ENCODE results near the gene C13orf46.

The C13orf46 gene

GRCh38 chr13:113996912-113997745, 23.3 kb upstream of the C13orf46 start:
- Histone ChIP-seq H3K4me3 (ENCODE audit: insufficient read length, low read depth) (no peak overlapping the region), H3K4me1 (ENCODE audit: insufficient read depth, insufficient read length) (peaks cover 4% of the 10 kb centered on the region), H3K27me3 (ENCODE audit: insufficient read depth, insufficient read length) (no peaks in the 10 kb centered on the region), H3K9ac (ENCODE audit: insufficient read length, low read depth) (no peak overlapping the region), H3K9me3 (ENCODE audit: insufficient read depth, low read length) (no peaks in the 10 kb centered on the region), H3K36me3 (ENCODE audit: insufficient read depth, insufficient read length, low read length) (peaks cover 43% of the 10 kb centered on the region)
- TF ChIP-seq ZNF274 (IDR thresholded peaks at IDR 0.05; ENCODE audit: low read depth, low read length): no peak
- no peak for TF ChIP-seq SUZ12 (IDR thresholded peaks at IDR 0.05; ENCODE audit: extremely low read depth, insufficient read depth, insufficient read length)
- no peak for TF ChIP-seq YY1 (IDR thresholded peaks at IDR 0.05; ENCODE audit: insufficient read depth, insufficient read length)
- no peak for DNase-seq (ENCODE audit: low read depth, low spot score)

GRCh38 chr13:113996081-113996911, 22.4 kb upstream of the C13orf46 start:
- Histone ChIP-seq H3K9me3 (ENCODE audit: insufficient read depth, low read length) (no peaks in the 10 kb centered on the region), H3K27me3 (ENCODE audit: insufficient read depth, insufficient read length) (no peaks in the 10 kb centered on the region), H3K9ac (ENCODE audit: insufficient read length, low read depth) (no peak overlapping the region), H3K36me3 (ENCODE audit: insufficient read depth, insufficient read length, low read length) (peaks cover 51% of the 10 kb centered on the region), H3K4me3 (ENCODE audit: insufficient read length, low read depth) (no peak overlapping the region), H3K4me1 (ENCODE audit: insufficient read depth, insufficient read length) (peaks cover 4% of the 10 kb centered on the region)
- TF ChIP-seq SUZ12 (IDR thresholded peaks at IDR 0.05; ENCODE audit: extremely low read depth, insufficient read depth, insufficient read length) (no peak), YY1 (IDR thresholded peaks at IDR 0.05; ENCODE audit: insufficient read depth, insufficient read length) (no peak), ZNF274 (IDR thresholded peaks at IDR 0.05; ENCODE audit: low read depth, low read length) (no peak)
- no peak for DNase-seq (ENCODE audit: low read depth, low spot score)

- Histone ChIP-seq H3K9ac (ENCODE audit: insufficient read length, low read depth) (no peak overlapping the region), H3K4me3 (ENCODE audit: insufficient read length, low read depth) (no peak overlapping the region), H3K27me3 (ENCODE audit: insufficient read depth, insufficient read length) (no peaks in the 10 kb centered on the region), H3K4me1 (ENCODE audit: insufficient read depth, insufficient read length) (peaks cover 4% of the 10 kb centered on the region), H3K9me3 (ENCODE audit: insufficient read depth, low read length) (no peaks in the 10 kb centered on the region), H3K36me3 (ENCODE audit: insufficient read depth, insufficient read length, low read length) (peaks cover 59% of the 10 kb centered on the region)
- no peak for DNase-seq (ENCODE audit: low read depth, low spot score)
- TF ChIP-seq SUZ12 (IDR thresholded peaks at IDR 0.05; ENCODE audit: extremely low read depth, insufficient read depth, insufficient read length) (no peak), YY1 (IDR thresholded peaks at IDR 0.05; ENCODE audit: insufficient read depth, insufficient read length) (no peak), ZNF274 (IDR thresholded peaks at IDR 0.05; ENCODE audit: low read depth, low read length) (no peak)
Observed at GRCh38 chr13:113995051-113995601, 21.2 kb upstream of the C13orf46 start.

DNA sequence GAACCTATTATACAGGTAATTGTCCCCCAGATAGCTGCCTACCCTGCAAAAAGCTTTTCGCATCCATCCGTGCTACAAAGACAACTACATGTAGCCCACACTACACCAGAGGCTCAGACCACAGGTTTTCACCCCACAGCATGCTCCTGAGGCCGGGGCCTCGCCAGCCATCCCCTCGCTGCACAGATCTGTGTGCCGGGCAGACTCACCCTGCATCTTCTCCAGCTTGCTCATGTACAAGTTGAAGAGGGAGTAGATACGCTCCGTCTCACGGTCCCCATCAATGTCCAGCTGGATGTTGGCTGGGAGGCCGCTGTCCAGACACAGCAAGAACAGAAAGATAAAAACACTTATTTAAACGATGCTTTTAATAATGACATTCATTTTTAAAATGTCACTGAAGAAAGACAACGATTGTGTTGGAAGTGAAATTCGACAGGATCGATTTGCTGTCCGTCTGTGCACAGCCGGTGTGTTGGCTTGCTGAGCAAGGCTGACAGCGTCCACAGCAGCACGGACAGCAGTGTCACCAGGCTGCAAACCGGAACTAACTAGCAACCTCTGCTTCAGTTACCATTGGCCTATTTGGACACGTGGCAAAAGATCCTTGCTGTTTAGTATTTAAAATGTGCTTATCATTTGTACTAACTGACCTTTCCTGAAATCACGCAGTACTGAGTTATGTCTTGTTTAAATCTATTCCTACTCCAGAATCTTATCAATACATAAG, 18.6 kb upstream of the C13orf46 start:
- Histone ChIP-seq H3K9ac (ENCODE audit: insufficient read length, low read depth) (no peak overlapping the region), H3K27me3 (ENCODE audit: insufficient read depth, insufficient read length) (no peaks in the 10 kb centered on the region), H3K36me3 (ENCODE audit: insufficient read depth, insufficient read length, low read length) (peaks cover 54% of the 10 kb centered on the region), H3K9me3 (ENCODE audit: insufficient read depth, low read length) (no peaks in the 10 kb centered on the region), H3K4me1 (ENCODE audit: insufficient read depth, insufficient read length) (peaks cover 4% of the 10 kb centered on the region), H3K4me3 (ENCODE audit: insufficient read length, low read depth) (no peak overlapping the region)
- no peak for TF ChIP-seq YY1 (IDR thresholded peaks at IDR 0.05; ENCODE audit: insufficient read depth, insufficient read length)
- no peak for TF ChIP-seq ZNF274 (IDR thresholded peaks at IDR 0.05; ENCODE audit: low read depth, low read length)
- no peak for TF ChIP-seq SUZ12 (IDR thresholded peaks at IDR 0.05; ENCODE audit: extremely low read depth, insufficient read depth, insufficient read length)
- DNase-seq (ENCODE audit: low read depth, low spot score): no peak

GRCh38 chr13:113991676-113992179, 17.9 kb upstream of the C13orf46 start:
- Histone ChIP-seq H3K4me3 (ENCODE audit: insufficient read length, low read depth) (no peak overlapping the region), H3K36me3 (ENCODE audit: insufficient read depth, insufficient read length, low read length) (peaks cover 52% of the 10 kb centered on the region), H3K9me3 (ENCODE audit: insufficient read depth, low read length) (no peaks in the 10 kb centered on the region), H3K9ac (ENCODE audit: insufficient read length, low read depth) (no peak overlapping the region), H3K4me1 (ENCODE audit: insufficient read depth, insufficient read length) (peaks cover 4% of the 10 kb centered on the region), H3K27me3 (ENCODE audit: insufficient read depth, insufficient read length) (no peaks in the 10 kb centered on the region)
- TF ChIP-seq YY1 (IDR thresholded peaks at IDR 0.05; ENCODE audit: insufficient read depth, insufficient read length): no peak
- TF ChIP-seq SUZ12 (IDR thresholded peaks at IDR 0.05; ENCODE audit: extremely low read depth, insufficient read depth, insufficient read length): no peak
- TF ChIP-seq ZNF274 (IDR thresholded peaks at IDR 0.05; ENCODE audit: low read depth, low read length): no peak
- DNase-seq (ENCODE audit: low read depth, low spot score): no peak

DNA sequence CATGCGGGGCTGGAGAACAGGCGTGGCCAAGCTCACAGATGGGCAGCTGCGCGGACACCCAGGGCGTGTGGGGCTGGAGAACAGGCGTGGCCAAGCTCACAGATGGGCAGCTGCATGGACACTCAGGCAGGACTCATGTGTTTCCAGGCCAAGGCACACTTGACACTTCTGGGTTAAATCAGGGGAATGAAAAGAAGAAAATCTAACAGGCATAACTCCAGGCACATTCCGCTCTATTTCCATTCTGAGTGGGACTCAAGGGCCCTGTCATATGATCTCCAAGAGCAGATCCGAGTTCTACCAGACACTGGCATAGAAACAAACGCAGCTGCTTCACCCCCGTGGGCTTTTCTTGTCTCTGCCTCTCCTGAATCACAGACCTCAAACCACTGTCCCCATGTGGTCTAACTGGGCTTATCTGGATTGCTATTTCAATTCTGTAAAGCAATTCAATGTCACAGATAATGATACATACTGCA, 17.4 kb upstream of the C13orf46 start:
- H3K9ac ChIP-seq (ENCODE audit: insufficient read length, low read depth): no peak overlapping the region
- peaks cover 47% of the 10 kb centered on the region for H3K36me3 ChIP-seq (ENCODE audit: insufficient read depth, insufficient read length, low read length)
- no peaks in the 10 kb centered on the region for H3K9me3 ChIP-seq (ENCODE audit: insufficient read depth, low read length)
- no peak for DNase-seq (ENCODE audit: low read depth, low spot score)
- no peaks in the 10 kb centered on the region for H3K27me3 ChIP-seq (ENCODE audit: insufficient read depth, insufficient read length)
- peaks cover 4% of the 10 kb centered on the region for H3K4me1 ChIP-seq (ENCODE audit: insufficient read depth, insufficient read length)
- H3K4me3 ChIP-seq (ENCODE audit: insufficient read length, low read depth): no peak overlapping the region
- no peak for TF ChIP-seq YY1 (IDR thresholded peaks at IDR 0.05; ENCODE audit: insufficient read depth, insufficient read length)
